T-helper 2 cell (primary cell): ENCODE results near the gene LIMK2.
"Not testable (repeated sequence)": the region's sequence is repeated elsewhere in the genome, so short reads cannot be mapped to it uniquely, and the experiment has no call there.

Source experiments
- DNase-seq, 5 experiments: peaks; one replicate each; pipeline versions ENCODE4 v3.0.0 to v3.0.0-alpha.2; 2012 to 2022

LIMK2 gene

DNA sequence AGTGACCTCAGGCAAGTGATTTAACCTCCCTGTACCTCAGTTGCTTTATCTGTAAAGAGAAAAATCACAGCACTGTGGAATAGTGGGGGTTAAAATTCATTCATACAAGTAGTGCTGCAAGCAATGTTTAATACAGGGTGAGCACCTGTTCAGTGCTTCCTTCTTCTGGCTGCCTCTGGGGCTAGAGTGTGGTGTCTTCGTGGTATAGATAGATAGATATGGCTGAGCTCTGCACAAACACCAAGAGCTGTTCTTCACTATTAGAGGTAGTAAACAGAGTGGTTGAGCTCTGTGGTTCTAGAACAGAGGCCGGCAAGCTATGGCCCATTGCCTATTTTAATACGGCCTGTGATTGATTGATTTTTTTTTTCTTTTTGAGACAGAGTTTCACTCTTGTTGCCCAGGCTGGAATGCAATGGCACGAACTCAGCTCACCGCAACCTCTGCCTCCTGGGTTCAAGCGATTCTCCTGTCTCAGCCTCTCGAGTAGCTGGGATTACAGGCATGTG lies 32.9 kb downstream of the LIMK2 start:
- DNase-seq, result peak in 1 of 5 experiments; percentile 85

DNA sequence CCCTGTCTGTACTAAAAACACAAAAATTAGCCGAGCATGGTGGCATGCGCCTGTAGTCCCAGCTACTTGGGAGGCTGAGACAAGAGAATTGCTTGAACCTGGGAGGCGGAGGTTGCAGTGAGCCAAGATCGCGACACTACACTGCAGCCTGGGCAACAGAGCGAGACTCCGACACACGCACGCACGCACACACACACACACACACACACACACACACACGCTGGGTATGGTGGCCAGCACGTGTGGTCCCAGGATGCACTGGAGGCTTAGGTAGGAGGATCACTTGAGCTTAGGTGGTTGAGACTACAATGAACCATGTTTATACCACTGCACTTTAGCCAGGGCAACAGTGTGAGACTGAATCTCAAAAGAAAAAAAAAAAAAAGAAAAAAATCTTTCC lies 33.9 kb downstream of the LIMK2 start:
- not testable (repeated sequence) for DNase-seq

DNA sequence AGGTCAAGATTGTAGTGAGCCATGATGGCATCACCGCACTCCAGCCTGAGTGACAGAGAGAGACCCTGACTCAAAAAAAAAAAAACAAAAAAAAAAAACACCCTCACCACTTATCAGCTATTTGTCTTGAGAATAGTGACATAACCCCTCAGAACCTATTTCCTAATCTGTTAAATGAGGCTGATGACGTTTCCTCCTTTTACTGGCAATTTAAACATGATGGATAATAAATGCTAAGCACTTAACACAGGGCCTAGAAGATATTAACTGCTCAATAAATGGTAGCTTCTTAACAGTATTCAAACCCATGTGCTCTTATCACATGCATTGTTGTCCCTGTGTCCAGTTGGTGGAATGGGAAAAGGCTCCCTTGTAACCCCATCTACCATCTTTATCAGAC lies 34.6 kb downstream of the LIMK2 start:
- no peak for DNase-seq

DNA sequence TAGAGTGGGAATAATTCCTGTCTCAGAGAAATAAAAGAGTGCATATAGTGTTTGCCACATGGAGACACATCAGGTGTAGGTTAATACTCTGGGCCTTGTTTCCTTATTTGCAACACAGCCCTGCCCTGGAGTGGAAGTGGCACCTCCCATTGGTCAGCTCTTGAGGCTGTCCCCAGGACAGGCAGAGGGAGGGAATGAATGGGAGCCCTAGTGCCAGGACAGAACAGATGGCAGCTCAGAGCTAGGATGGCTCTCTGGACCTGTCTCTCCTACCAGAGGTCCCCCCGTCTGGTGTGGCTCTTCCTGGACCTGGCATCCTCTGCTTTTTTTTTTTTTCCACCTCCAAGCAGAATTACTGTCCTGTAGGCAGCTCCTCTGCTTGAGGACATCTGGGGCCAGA lies 35.6 kb downstream of the LIMK2 start:
- DNase-seq, result no peak

DNA sequence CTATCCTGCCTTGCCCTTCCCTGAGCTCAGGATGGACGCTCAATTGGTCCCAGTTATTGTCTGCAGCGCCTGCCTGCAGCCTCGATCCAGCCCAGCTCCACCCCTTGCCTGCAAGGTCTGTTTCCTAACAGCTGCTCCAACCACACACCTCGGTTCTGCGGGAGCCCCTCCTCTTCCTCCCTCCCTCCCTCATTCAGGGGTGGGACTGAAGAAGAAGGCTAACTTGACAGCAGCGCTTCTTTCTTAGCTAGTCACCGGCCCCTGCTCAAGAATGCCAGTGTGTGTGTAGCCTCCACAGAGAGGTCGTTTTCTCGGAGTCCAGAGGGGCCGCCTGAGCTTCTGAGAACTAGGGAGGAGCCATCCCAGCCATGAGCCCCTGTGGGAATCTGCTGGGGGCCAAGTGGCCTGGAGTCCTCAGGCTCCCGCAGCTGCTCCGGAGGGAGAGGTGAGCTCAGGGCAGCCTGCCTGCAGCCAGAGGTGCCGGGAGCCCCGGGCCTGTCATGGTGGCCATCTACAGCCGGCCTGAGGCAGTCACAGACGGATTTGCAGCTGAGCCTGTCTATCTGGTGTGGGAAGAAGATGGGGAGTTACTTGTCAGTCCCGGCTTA lies 36.1 kb downstream of the LIMK2 start:
- peak; percentile 25 to 91 (median 53) for DNase-seq

DNA sequence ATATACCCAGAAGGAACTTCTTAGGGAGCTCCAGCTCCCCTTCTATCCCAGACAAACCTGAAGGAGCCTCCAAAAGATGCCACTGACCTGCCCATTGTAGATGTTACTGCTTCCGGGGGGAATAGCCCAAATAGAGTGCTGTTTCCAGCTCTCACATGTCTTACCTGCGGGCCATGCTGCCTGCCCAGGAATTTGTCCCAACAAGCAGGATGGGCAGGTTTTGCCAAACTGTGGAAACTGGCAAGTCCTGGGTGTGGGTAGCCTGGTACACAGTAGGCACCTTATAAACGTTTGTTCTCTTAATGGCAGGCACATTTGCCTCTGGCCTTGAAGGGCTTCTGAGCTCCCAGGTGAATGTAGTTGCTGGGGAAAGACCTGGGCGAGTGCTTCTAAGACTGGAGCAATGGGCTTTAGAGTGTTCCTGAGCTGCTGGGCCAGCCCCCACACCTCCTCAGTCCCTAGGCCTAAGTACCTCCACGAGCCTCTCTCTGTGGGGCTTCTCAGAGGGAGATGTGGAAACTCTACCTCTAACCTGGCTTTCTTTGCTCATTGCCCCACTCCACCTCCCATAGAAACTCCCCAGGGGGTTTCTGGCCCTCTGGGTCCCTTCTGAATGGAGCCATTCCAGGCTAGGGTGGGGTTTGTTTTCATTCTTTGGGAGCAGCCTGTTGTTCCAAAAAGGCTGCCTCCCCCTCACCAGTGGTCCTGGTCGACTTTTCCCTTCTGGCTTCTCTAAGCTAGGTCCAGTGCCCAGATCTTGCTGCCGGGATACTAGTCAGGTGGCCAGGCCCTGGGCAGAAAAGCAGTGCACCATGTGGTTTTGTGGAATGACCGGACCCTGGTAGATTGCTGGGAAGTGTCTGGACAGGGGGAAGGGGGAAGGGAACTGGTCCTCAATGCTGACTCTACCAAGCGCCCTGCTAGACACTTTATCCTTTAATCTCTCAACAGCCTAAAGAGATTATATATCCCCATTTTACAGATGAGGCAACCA lies 37.2 kb downstream of the LIMK2 start:
- no peak for DNase-seq

DNA sequence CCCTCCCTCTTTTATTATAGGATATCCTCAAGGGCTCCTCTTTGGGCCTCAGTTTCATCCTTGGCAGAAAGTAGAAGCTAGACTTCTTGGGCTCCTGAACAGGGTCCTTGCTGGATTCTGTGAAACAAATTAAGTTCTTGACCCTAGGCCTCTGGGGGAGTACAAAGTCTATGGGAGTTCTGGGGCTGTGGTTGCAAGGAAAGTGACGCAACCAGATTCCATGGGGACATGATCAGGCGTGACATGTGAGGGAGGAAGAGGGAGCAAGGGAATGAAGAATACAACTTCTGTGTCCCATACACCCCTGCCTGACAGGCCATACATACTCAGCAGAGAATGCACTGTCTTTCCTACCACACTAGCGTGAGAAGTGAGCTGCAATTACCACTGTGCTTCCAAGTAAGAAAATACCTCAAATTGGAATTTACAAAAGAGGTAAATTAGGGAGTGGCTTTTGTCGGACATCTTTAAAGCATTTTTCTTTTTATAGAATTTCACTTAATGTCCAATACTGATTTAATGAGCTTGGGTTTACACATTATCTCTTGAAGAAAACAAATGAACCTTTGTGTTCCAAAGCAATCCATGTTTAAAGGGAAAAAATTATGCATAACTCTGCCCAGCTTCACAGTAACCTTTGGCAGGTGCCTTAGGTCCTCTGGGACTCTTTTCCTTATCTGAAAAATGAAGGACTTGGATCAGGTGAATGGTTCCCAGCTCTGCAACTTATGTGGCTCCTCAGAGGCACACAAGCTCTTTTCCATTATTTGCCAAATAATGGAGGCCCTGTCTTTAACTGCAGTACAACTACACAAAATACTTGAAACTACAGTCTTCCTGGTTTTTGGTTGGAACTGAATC lies 38.9 kb downstream of the LIMK2 start:
- no peak for DNase-seq

DNA sequence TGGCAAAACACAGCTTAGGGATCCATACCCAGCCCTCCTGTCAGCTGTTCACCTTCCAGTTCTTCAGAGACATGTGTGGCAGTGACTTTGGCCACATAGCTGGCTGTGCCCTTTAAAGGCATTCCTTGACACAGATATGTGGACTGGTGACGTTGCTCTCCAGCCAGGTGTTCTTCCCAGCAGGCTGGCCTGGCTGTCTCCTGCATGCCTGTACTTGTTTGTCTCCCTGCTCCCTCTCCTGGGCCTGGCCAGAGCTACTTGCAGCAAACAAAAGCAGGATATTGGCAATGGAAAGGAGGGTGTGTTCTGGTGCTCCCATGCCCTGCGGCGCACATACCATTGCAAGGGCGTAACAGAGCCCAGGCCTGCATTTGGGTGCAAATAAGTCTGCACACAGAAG lies 41.9 kb downstream of the LIMK2 start:
- DNase-seq, result no peak

DNA sequence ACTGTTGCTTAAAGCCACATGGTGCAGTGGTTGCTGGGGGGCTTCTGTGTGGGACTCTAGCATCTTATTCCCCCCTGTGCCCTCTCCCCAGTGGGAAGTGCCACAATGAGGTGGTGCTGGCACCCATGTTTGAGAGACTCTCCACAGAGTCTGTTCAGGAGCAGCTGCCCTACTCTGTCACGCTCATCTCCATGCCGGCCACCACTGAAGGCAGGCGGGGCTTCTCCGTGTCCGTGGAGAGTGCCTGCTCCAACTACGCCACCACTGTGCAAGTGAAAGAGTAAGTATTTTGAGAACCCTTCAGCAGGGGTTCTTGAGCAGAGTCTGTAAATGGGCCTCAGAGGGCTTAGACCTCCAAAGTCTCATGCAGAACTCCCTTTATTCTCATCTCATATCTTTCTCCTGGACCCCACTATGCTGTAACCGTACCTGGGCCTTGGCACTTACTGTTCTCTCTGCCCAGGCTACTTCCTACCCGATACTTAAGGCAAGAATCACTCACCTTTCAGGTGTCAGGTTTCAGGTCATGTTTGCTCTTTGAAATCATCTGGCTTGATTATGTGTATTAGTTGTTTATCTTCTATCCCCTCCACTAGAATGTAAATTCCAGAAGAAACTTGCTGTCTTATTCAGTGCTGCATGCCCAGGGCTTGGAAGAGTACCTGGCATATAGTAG lies 47.8 kb downstream of the LIMK2 start:
- no peak for DNase-seq

DNA sequence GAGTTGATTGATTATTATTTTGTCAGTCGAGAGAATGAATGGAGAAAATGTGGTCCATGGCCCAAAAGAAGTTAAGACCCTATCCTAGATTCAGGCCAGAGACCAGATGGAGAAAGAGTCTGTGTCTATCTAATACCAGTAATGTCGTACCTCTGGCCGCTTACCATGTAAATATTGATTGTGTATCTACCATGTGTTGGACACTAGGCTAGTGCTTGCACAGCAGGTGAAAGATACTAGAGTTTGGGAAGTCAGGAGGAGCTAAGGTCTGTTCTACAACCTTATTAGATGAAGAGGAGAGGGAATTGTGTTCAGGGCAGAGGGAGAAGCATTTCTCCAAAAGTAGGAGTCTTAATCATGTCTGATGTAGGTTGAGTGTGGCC lies 48.4 kb downstream of the LIMK2 start:
- no peak for DNase-seq

DNA sequence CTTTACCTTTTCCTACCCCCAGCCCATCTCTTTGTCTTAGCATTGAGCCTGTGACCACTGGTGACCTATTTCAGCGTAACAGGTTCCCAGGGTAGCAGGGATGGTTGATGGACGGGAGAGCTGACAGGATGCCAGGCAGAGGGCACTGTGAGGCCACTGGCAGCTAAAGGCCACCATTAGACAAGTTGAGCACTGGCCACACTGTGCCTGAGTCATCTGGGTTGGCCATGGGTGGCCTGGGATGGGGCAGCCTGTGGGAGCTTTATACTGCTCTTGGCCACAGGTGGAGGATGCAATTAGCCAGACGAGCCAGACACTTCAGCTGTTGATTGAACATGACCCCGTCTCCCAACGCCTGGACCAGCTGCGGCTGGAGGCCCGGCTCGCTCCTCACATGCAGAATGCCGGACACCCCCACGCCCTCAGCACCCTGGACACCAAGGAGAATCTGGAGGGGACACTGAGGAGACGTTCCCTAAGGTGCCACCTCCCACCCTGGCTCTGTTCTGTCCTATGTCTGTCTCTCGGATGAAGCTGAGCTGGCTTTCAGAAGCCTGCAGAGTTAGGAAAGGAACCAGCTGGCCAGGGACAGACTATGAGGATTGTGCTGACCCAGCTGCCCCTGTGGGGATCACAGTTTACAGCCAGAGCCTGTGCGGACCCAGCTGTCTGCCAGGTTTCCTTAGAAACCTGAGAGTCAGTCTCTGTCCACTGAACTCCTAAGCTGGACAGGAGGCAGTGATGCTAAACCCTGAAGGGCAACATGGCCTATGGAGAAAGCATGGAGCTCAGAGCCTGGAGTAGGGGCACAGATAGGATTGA lies 50.4 kb downstream of the LIMK2 start:
- DNase-seq, result no peak

DNA sequence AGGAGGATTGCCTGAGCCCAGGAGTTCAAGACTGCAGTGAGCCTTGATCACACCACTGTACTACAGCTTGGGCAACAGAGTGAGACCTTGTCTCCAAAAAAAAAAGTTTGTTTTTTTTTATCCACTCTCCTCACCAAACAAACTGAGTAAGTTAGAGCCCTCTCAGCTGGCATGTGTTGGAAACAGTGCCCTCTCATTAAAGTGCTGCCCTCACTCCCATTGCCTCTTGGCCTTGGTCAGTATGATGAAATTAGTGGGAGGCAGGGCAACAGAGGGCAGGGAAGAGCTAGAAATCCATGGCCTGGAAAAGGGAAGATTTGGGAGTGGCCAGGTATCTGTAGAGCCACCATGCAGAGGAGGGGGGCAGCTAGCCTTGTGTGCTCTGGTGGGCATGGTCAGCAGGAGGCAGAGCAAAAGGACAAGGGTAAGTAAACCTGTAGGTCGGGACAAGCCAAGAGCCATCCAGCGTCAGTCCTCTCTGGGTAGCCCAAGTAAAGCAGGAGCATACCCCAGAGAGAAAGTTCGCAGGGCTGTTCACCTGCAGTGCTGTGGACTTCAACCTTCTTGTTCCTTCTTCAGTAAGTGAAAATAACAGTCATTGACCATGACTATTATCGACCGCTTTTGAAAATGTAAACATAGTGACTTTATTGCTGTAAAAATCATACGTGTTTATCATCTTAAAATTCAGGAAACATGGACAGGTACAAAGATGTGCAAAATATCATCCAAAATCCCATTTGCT lies 52.0 kb downstream of the LIMK2 start:
- DNase-seq, result no peak

DNA sequence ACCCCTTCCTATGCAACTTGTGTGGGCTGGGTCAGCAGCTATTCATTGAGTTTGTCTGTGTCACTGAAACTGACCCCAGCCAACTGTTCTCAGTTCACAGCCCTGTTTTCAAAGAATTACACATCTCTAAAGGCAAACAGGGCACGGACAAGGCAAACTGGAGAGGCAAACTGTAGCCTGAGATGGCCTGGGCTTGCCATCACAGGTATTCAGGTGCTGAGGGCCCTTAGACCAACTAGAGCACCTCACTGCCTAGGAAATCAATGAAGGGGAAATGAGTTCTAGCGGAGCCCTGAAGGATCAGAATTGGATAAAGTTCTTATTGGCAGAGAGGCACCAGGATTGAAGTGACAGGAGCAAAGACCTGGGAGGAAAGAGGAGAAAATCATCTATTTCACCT lies 56.2 kb downstream of the LIMK2 start:
- no peak for DNase-seq

DNA sequence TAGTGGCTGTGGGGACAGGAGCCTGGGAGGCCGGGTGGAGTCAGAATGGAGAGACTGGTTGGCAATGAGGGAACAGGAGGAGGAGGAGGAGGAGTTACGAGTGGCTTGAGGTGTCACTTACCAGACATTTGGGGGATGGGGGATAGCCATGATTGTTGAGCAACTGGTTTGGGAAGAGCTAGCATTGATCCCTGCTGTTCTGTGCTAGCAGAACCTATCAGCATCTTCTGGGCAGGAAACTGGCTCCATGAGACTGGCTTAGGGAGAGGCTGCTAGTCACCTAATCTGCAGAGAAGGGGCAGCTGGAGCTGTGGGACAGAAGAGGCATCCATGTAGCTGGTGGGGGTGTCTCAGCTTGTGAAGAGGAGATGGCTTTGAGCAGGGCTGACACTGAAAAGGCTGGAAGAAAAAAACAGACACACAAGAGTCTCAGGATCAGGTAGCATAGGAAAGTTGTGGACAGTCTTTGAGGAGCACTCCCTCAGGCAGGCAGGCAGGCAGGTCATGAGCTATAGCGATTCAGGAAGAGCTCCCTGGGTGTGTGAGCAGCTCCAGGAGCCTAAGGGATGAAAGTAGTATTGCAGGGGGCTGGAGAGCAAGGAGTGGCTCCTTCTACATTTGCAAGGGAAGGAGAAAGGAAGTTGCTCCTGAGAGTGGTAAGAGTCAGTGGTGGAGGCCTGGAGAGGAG lies 57.9 kb downstream of the LIMK2 start:
- no peak for DNase-seq

DNA sequence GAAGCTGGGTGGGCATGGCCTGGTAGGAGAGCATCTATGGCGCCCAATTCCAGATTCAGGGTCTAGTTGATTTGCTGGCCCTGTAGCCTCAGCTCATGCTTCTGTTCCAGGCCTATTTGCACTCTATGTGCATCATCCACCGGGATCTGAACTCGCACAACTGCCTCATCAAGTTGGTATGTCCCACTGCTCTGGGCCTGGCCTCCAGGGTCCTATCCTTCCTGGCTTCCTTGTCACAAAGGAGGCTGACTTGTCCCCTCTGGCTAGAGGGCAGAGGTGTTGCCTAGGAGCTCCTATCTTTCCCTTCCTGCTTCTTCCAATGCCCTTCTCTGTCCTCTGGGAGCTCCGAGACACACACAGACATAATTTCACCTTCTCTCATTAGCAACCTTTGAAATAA lies 58.9 kb downstream of the LIMK2 start:
- no peak for DNase-seq

DNA sequence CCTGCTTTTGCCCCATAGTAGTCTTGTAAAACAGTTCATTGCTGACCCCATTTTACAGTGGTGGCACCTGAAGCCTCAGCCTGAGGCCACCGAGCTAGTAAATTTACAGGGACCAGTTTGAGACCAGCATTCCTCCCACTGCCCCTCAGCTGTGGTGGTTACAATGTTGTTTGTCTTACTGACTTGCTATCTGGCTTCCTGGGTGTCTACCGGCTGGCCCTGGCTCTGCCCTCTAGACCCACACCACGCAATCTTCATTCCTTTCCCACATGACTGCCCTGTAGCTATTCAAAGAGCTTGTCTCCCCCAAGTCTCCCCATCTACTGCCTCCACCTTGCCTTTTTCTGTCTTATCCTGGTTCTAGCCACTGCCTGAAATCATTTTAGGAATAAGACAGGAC lies 59.4 kb downstream of the LIMK2 start:
- DNase-seq, result no peak

DNA sequence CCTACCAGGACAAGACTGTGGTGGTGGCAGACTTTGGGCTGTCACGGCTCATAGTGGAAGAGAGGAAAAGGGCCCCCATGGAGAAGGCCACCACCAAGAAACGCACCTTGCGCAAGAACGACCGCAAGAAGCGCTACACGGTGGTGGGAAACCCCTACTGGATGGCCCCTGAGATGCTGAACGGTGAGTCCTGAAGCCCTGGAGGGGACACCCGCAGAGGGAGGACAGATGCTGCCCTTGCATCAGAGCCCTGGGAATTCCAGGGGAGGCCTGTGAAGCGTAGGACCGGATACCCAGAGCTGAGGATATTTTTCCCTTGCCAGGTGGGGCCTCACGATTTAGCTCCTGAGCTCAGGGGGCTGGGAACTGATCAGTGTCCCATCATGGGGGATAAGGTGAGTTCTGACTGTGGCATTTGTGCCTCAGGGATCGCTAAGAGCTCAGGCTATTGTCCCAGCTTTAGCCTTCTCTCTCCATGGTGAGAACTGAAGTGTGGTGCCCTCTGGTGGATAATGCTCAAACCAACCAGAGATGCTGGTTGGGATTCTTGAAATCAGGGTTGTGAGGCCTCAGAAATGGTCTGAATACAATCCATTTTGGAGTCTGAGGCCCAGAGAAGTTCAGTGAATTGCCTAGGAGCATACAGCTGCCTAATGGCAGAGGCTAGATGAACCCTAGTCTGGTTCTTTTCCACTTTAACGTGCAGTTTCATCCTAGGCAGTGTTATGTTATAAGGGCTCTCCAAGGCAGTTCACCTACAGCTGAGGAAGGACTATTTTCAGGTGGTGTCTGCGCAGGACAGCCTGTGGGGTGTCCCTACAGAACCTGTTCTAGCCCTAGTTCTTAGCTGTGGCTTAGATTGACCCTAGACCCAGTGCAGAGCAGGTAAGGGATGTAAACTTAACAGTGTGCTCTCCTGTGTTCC lies 60.7 kb downstream of the LIMK2 start:
- peak in 1 of 5 experiments; percentile 67 for DNase-seq

DNA sequence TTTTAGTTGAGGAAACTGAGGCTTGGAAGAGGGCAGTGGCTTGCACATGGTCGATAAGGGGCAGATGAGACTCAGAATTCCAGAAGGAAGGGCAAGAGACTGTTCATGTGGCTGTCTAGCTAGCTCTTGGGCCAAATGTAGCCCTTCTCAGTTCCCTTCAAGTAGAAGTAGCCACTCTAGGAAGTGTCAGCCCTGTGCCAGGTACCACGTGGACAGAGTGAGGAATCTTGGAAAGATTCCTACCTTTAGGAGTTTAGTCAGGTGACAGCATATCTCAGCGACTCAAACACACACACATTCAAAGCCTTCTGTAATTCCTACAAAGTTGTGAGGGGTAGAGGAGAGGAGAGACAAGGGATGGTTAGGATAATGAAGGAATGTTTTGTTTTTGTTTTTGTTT lies 61.9 kb downstream of the LIMK2 start:
- DNase-seq, result no peak

DNA sequence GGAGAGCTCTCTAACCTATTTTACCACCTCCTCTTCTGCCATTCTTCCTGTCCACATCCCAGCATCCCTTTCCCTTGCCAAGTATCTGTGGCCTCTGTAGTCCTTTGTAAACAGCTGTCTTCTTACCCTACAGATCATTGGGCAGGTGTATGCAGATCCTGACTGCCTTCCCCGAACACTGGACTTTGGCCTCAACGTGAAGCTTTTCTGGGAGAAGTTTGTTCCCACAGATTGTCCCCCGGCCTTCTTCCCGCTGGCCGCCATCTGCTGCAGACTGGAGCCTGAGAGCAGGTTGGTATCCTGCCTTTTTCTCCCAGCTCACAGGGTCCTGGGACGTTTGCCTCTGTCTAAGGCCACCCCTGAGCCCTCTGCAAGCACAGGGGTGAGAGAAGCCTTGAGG lies 62.9 kb downstream of the LIMK2 start:
- no peak for DNase-seq
